Epithelial cell of umbilical artery (primary cell): ENCODE data around the gene DNAJC22. TPM values are rescaled to one million over a fixed set of nuclear protein-coding genes. Genes with fewer than 3 reads are reported as not detected.

Source experiments
- total RNA-seq: library from RNA; depleted of rRNA; stranded (reverse); fragments of >200 nt; gene quantifications from 2 replicates; pipeline ENCODE4 v1.2.3, GENCODE V29; 2014

DNAJC22 gene
- total RNA-seq, result 0.61 and 1.3 TPM in 2 replicates

DNA sequence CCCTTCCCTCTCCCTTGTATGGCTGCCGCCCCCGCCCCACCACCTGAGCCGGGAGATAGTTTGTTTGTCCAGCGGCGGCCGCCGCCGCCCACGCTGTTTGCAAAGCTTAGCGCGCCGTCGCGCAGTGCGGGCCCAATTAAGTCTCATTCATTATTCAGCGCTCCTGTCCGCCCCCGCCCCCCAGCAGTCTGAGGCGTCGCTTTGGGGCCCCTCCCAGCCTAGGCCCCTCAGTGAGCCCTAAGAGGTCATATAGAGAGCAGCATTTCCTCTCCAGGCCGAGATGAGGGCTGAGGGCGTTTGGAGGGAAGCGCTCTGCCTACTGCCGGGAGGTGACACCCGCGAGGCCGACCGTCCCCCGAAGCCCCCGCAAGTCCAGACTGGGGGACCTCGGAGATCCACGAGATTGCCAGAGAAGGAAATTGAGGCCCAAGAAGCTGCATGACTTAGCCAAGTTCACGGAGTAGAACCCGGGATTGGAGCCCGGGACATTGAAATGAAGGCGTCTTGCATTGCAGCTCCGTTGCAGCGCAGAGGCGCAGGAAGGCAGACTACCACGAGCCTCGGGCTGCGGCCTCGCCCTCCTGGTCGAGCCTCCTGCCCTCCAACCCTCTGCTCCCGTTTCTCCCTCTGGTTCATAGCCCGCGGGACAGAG lies at the start of gene DNAJC22:
Gene DNAJC22 (plus strand): TSS at position 230 of the 652 bp plus-strand sequence. CDS start 1,985 bp downstream, outside the sequence.

DNA sequence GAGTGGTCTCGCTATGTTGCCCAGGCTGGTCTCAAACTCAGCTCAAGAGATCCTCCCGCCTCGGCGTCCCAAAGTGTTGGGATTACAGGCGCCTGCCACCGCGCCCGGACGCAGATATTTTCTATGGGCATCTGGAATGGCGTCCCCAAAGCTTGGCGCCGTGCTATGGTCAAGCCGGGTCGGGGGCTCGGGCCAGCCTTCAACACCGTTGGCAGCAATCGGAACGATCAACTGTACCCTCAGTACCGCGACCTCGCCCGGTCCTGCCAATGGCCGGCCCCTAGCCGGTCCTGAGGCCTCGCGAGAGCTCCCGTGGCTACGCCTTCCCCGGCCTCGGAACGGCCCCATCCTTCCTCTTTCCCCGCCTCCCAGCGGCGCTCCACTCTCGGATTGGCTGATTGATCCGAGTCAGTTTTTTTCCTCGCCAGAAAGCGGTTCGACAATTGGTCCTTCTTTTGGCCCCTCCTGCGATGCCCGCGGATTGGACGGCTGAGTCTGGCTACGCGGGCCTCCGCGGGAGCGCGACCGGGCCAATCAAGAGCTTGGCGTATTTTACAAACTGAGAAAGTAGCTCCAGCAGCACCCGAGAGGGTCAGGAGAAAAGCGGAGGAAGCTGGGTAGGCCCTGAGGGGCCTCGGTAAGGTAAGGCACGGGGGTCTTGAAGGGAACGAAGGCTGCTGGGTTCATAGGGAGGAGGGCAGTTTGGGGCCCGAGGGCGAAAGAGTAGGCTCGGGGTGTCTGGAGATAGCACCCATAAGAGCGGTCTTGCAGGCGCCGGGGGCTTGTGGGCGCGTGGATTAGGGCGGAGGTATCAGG lies 23.8 kb upstream of the DNAJC22 start, which contains the start of gene TROAP:
Gene TROAP (plus strand): TSS at position 548 of the 816 bp plus-strand sequence. CDS start 354 bp downstream, outside the sequence.

DNA sequence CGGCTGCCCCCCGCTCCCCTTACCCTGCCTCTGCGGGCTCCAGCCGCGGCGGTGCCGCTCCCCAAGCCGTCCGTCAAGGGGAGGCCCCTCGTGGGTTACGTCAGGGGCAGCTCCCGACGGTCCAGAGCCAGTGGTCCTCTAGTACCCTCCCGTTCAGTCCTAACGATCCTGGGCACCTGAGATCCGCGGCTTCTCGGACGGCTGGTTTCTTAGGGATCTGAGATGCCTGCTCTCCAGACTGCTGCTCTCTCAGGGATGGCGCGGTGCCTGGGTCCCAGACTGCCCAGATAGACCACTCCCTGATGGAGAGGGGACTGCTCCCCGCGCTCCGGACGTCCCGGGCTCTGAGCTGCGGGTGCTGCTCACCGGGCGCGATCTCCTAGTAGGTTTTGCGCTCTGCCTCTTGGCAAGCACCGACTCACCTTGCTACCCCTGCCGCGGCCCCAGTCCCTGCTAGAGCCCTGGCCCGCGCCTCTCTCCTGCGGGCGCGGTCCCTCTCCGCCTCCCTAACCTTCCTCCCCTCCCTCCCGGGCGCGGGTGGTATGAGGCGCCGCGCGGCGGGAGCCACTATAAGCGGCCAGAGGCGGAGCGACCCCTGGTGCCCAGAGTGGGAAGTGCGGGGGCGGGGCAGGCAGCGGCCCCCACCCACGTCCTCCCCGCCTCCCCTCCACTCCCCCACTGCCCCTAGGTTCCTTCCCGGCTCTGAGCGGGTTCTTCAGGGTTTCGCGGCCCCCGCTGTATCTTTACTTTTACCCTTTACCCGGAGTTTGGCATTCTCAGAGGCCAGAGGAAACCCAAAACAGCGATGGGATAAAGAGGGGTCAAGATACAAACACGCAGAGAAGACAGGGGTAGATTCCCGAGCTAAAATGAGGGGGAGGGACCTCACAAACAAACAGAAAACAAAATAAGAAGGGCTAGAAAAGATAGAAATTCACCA lies 9.8 kb upstream of the DNAJC22 start, which contains the start of gene C1QL4:
Gene C1QL4 (minus strand): TSS at position 544 of the 940 bp plus-strand sequence. CDS start 711 bp downstream, outside the sequence.

DNA sequence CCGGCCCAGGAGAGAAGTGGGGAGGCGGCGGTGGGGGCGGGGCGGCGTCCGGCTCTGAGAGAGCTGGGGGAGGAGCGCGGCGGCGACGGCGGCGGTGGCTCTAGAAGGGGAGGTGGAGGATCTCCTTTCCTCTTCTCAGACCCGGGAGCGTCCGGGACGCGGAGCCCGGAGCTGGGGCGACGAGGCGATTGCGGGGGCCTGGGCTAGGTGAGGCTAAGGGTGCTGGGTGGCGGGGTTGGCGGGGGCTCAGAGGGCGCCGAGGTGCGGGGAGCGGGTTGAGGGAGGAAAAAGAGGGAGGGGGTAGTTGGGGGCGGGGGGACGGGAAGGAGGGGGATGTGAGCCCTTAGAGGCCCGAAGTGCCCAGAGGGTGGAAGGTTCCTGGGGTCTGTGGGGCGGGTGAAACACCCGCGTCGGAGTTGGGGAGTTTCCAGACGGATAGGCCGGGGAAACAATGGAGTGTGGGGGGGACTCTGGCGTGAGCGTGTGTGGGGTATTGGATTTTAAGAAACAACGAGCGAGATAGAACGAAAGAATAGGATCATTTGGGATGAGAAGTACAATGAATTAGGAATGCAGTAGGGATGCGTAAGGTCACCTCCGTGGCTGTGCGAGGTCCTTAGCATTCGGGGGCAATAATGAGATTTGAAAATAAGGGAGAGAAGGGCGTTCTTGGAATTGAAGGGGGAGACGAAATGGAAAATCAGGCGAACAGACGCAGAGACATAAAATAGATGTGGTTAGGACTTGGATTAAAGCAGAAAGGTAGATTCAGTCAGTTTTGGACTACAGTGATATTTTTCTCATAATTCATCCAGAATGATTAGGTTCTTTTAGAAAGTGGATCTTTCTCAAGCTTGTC lies 20.9 kb downstream of the DNAJC22 start, which contains the start of gene SPATS2:
Gene SPATS2 (plus strand): TSS at position 82 of the 859 bp plus-strand sequence. CDS start 93,551 bp downstream, outside the sequence.

Other genes starting within 250 kb of the DNAJC22 start
- 84.8 and 91.6 TPM in 2 replicates for gene LMBR1L, start 236.0 kb upstream of the DNAJC22 start, total RNA-seq
- gene TUBA1B, start 215.5 kb upstream of the DNAJC22 start, total RNA-seq, result 1,902 and 1,994 TPM in 2 replicates
- 573 and 1,233 TPM in 2 replicates for gene TUBA1A, start 157.8 kb upstream of the DNAJC22 start, total RNA-seq
- gene TUBA1C, start 81.8 kb upstream of the DNAJC22 start, total RNA-seq, result 324 and 374 TPM in 2 replicates
- gene PRPH, start 51.7 kb upstream of the DNAJC22 start, total RNA-seq, result not detected in 2 replicates
- 8.1 and 9.1 TPM in 2 replicates for gene TROAP, start 23.6 kb upstream of the DNAJC22 start, total RNA-seq
- gene C1QL4, start 9.7 kb upstream of the DNAJC22 start, total RNA-seq, result not detected in 2 replicates
- 46.8 and 48.0 TPM in 2 replicates for gene SPATS2, start 20.6 kb downstream of the DNAJC22 start, total RNA-seq
- gene KCNH3, start 192.1 kb downstream of the DNAJC22 start, total RNA-seq, result 0.15 and 0.32 TPM in 2 replicates
- gene MCRS1, start 221.3 kb downstream of the DNAJC22 start, total RNA-seq, result 60.9 and 76.0 TPM in 2 replicates